GM23338 (cell line): ENCODE results near the gene TNS4. TPM values are rescaled to one million over a fixed set of nuclear protein-coding genes. Genes with fewer than 3 reads are reported as not detected.

Experiments used
- ATAC-seq: fragments of 200-7000 bp; cut with Tn5 transposase; 3 replicates; pipeline ENCODE4 v1.9.1; 2020
- DNase-seq: peaks from one replicate; pipeline ENCODE4 v3.0.0-alpha.2; 2015; ENCODE audit warnings: low spot score
- H2AFZ ChIP-seq: fragments of 200-600 bp; sonication (generic); 2 replicates; pipeline ENCODE4 v1.8.0; 2016; ENCODE audit warnings: antibody characterized with exemption, mild to moderate bottlenecking, moderate library complexity
- H3F3A ChIP-seq: fragments of 200-600 bp; sonication (generic); replicated peaks from 2 replicates; pipeline ENCODE4 v1.8.0; 2017; ENCODE audit warnings: antibody characterized with exemption, mixed run types, low read depth
- H3K27ac ChIP-seq: fragments of 200-600 bp; sonication (generic); 2 replicates; pipeline ENCODE4 v1.6.1; 2016; ENCODE audit warnings: low read depth
- H3K27me3 ChIP-seq: fragments of 200-600 bp; sonication (generic); 2 replicates; pipeline ENCODE4 v1.8.0; 2016; ENCODE audit warnings: mild to moderate bottlenecking, mixed run types, moderate library complexity; ENCODE audit not compliant: insufficient read depth
- H3K36me3 ChIP-seq: fragments of 200-600 bp; sonication (generic); 2 replicates; pipeline ENCODE4 v1.8.0; 2016; ENCODE audit warnings: mild to moderate bottlenecking; ENCODE audit not compliant: insufficient read depth
- H3K4me1 ChIP-seq: fragments of 200-600 bp; sonication (generic); 2 replicates; pipeline ENCODE4 v1.8.0; 2016; ENCODE audit warnings: mild to moderate bottlenecking, moderate library complexity; ENCODE audit not compliant: insufficient read depth
- H3K4me2 ChIP-seq: fragments of 200-600 bp; sonication (generic); 2 replicates; pipeline ENCODE4 v1.7.1; 2017; ENCODE audit warnings: mixed run types
- H3K4me3 ChIP-seq: fragments of 200-600 bp; sonication (generic); 2 replicates; pipeline ENCODE4 v1.6.1; 2016; ENCODE audit warnings: mixed run types
- H3K79me2 ChIP-seq: fragments of 200-600 bp; sonication (generic); replicated peaks from 2 replicates; pipeline ENCODE4 v1.8.0; 2017; ENCODE audit warnings: mild to moderate bottlenecking; ENCODE audit not compliant: insufficient read depth
- H3K9me2 ChIP-seq: fragments of 200-600 bp; sonication (generic); 2 replicates; pipeline ENCODE4 v1.8.0; 2017; ENCODE audit not compliant: insufficient read depth
- H4K20me1 ChIP-seq: fragments of 200-600 bp; sonication (generic); replicated peaks from 2 replicates; pipeline ENCODE4 v1.8.0; 2017; ENCODE audit warnings: mild to moderate bottlenecking; ENCODE audit not compliant: insufficient read depth
- H3K27ac Mint-ChIP-seq: 2 replicates; pipeline ENCODE4 v1.8.0; 2020; ENCODE audit warnings: inconsistent platforms, mild to moderate bottlenecking, moderate library complexity, mixed read lengths
- H3K27me3 Mint-ChIP-seq: 3 replicates; pipeline ENCODE4 v1.8.0; 2022; ENCODE audit warnings: low read depth, mild to moderate bottlenecking, moderate library complexity, mixed read lengths, inconsistent platforms; ENCODE audit not compliant: insufficient read depth, poor library complexity
- H3K36me3 Mint-ChIP-seq: 3 replicates; pipeline ENCODE4 v1.8.0; 2021; ENCODE audit warnings: low read depth, mild to moderate bottlenecking, inconsistent platforms, moderate library complexity, mixed read lengths
- H3K4me1 Mint-ChIP-seq: 3 replicates; pipeline ENCODE4 v1.8.0; 2020; ENCODE audit warnings: mild to moderate bottlenecking, inconsistent platforms, mixed read lengths
- H3K4me3 Mint-ChIP-seq: 3 replicates; pipeline ENCODE4 v1.8.0; 2021; ENCODE audit warnings: moderate library complexity, mild to moderate bottlenecking, inconsistent platforms, mixed read lengths
- H3K9me3 Mint-ChIP-seq: 3 replicates; pipeline ENCODE4 v1.8.0; 2020; ENCODE audit warnings: moderate library complexity, mild to moderate bottlenecking, inconsistent platforms, mixed read lengths
- EZH2phosphoT487 ChIP-seq: fragments of 200-600 bp; sonication (generic); IDR thresholded peaks from one replicate; pipeline ENCODE4 v1.8.1; 2018; ENCODE audit warnings: antibody characterized with exemption; ENCODE audit not compliant: unreplicated experiment
- JUNB ChIP-seq: IDR thresholded peaks from one replicate; pipeline ENCODE4 v1.6.1; 2016; ENCODE audit warnings: antibody characterized with exemption; ENCODE audit not compliant: unreplicated experiment
- ZNF114 ChIP-seq: fragments of 250-450 bp; sonication (Bioruptor Pico); IDR thresholded peaks from 2 replicates; pipeline ENCODE4 v1.5.0; 2020; ENCODE audit warnings: mild to moderate bottlenecking, moderate library complexity
- polyA plus RNA-seq: library from polyadenylated mRNA; unstranded; fragments of >200 nt; fragmentation: Nextera tagmentation; extraction: Ambion mirVana; gene quantifications from 2 replicates; pipeline ENCODE4 v1.2.1, GENCODE V29; 2016
- total RNA-seq: library from RNA; depleted of rRNA; stranded (reverse); fragments of >200 nt; shearing (Covaris generic); gene quantifications from 2 replicates; pipeline ENCODE4 v1.2.3, GENCODE V29; 2014
- TF ChIP-seq, protein P1 (sequence below): fragments of 250-450 bp; sonication (Bioruptor Pico); IDR thresholded peaks from 2 replicates; pipeline ENCODE4 v1.5.0; 2020; ENCODE audit warnings: mild to moderate bottlenecking, moderate library complexity
- TF ChIP-seq, protein P2 (sequence below): IDR thresholded peaks from 2 replicates; pipeline ENCODE4 v1.6.1; 2016; ENCODE audit warnings: antibody characterized with exemption
- TF ChIP-seq, protein P3 (sequence below): IDR thresholded peaks from one replicate; pipeline ENCODE4 v1.6.1; 2018; ENCODE audit warnings: antibody characterized with exemption; ENCODE audit not compliant: unreplicated experiment
- TF ChIP-seq, protein P4 (sequence below), 2 experiments: fragments of 200-600 bp in 1 of 2; sonication (generic) in 1 of 2; conservative IDR thresholded peaks; 2 replicates each; pipeline versions ENCODE4 v1.5.1 to v1.6.1; 2016 to 2017; ENCODE audit warnings: antibody characterized with exemption in 2 of 2, low read depth in 2 of 2, mild to moderate bottlenecking in 2 of 2, moderate library complexity in 1 of 2

Gene TNS4
- total and polyA plus RNA-seq, 2 experiments from 2014 or later, result 0.31 to 4.9 TPM

DNA sequence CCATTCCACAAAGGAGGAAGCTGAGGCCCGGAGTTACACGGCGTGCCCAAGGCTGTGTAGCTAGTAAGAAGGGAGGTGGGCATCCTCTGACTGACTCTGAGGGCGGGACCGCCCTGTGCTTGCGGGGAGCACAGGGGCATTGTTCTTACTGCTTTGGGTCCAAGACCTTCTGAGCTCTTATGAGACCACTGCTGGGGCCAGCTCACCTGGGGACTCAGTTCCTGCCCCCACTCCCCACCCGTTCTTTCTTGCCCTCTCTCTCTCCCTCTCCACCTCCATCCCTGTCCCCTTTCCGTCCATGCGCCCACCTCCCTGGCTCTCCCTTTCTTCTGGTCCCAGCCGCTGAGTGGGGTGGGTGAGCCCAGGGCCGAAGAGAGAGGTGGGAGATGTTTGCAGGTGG is 44.2 kb upstream of the TNS4 start (continued):
- TF ChIP-seq, protein P1, sequence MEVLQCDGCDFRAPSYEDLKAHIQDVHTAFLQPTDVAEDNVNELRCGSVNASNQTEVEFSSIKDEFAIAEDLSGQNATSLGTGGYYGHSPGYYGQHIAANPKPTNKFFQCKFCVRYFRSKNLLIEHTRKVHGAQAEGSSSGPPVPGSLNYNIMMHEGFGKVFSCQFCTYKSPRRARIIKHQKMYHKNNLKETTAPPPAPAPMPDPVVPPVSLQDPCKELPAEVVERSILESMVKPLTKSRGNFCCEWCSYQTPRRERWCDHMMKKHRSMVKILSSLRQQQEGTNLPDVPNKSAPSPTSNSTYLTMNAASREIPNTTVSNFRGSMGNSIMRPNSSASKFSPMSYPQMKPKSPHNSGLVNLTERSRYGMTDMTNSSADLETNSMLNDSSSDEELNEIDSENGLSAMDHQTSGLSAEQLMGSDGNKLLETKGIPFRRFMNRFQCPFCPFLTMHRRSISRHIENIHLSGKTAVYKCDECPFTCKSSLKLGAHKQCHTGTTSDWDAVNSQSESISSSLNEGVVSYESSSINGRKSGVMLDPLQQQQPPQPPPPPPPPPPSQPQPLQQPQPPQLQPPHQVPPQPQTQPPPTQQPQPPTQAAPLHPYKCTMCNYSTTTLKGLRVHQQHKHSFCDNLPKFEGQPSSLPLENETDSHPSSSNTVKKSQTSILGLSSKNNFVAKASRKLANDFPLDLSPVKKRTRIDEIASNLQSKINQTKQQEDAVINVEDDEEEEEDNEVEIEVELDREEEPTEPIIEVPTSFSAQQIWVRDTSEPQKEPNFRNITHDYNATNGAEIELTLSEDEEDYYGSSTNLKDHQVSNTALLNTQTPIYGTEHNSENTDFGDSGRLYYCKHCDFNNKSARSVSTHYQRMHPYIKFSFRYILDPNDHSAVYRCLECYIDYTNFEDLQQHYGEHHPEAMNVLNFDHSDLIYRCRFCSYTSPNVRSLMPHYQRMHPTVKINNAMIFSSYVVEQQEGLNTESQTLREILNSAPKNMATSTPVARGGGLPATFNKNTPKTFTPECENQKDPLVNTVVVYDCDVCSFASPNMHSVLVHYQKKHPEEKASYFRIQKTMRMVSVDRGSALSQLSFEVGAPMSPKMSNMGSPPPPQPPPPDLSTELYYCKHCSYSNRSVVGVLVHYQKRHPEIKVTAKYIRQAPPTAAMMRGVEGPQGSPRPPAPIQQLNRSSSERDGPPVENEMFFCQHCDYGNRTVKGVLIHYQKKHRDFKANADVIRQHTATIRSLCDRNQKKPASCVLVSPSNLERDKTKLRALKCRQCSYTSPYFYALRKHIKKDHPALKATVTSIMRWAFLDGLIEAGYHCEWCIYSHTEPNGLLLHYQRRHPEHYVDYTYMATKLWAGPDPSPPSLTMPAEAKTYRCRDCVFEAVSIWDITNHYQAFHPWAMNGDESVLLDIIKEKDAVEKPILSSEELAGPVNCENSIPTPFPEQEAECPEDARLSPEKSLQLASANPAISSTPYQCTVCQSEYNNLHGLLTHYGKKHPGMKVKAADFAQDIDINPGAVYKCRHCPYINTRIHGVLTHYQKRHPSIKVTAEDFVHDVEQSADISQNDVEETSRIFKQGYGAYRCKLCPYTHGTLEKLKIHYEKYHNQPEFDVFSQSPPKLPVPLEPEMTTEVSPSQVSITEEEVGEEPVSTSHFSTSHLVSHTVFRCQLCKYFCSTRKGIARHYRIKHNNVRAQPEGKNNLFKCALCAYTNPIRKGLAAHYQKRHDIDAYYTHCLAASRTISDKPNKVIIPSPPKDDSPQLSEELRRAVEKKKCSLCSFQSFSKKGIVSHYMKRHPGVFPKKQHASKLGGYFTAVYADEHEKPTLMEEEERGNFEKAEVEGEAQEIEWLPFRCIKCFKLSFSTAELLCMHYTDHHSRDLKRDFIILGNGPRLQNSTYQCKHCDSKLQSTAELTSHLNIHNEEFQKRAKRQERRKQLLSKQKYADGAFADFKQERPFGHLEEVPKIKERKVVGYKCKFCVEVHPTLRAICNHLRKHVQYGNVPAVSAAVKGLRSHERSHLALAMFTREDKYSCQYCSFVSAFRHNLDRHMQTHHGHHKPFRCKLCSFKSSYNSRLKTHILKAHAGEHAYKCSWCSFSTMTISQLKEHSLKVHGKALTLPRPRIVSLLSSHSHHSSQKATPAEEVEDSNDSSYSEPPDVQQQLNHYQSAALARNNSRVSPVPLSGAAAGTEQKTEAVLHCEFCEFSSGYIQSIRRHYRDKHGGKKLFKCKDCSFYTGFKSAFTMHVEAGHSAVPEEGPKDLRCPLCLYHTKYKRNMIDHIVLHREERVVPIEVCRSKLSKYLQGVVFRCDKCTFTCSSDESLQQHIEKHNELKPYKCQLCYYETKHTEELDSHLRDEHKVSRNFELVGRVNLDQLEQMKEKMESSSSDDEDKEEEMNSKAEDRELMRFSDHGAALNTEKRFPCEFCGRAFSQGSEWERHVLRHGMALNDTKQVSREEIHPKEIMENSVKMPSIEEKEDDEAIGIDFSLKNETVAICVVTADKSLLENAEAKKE, result no peak
- TF ChIP-seq ZNF114 (CRISPR knock-in tag), result no peak
- TF ChIP-seq, protein P2, sequence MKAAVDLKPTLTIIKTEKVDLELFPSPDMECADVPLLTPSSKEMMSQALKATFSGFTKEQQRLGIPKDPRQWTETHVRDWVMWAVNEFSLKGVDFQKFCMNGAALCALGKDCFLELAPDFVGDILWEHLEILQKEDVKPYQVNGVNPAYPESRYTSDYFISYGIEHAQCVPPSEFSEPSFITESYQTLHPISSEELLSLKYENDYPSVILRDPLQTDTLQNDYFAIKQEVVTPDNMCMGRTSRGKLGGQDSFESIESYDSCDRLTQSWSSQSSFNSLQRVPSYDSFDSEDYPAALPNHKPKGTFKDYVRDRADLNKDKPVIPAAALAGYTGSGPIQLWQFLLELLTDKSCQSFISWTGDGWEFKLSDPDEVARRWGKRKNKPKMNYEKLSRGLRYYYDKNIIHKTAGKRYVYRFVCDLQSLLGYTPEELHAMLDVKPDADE, result no peak
- TF ChIP-seq EZH2phosphoT487, result no peak

DNA sequence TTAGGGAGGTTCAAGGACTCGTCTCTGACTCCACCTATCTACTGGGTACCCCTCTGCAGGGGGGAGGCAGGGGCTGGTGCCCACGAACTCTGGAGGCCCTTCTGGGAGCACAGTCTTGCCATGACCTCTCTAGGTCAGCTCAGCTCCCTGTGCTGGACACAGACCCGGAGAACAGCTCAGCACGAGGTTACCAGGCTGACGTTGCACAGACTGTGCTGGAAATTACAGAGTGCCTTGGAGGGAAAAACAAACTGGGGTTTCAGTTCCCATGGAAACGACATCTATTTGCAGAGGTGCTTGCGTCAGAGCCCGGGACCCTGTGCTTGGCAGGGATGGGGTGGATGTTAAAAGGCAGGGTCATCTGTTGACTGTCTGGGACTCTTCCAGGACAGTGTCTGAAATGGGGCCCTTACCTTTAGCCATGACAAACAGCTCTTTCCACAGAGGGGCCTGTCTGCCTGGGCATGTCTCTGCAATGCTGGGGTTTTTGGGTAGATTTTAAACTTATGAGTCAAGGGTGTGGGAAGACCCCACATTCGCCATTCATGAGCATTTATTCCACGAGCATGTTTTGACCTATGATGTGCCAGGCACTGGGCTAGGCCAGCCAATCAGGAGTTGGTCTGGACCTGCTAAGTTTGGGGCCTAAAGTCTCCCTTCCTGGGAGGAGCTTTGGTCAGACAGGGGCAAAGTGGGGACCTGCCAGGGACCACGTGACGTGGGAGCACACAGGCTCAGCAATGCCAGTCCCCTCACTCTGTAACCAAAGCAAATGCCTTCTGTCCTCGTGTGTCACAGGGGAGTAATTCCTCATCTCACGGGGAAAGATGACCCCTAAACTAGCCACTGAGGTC is 41.4 kb upstream of the TNS4 start:
- Histone ChIP-seq H3K27ac (no peak overlapping the region), H3K4me3 (no peak overlapping the region), H3K36me3 (no peaks in the 10 kb centered on the region), H3K27me3 (no peaks in the 10 kb centered on the region), H3F3A (no peaks in the 10 kb centered on the region), H2AFZ (no peak overlapping the region; the same call in 1 of the 2 replicates), H4K20me1 (no peaks in the 10 kb centered on the region), H3K79me2 (no peaks in the 10 kb centered on the region), H3K9me2 (no peaks in the 10 kb centered on the region), H3K4me2 (no peak overlapping the region), H3K4me1 (peaks cover 4% of the 10 kb centered on the region)
- Mint-ChIP-seq H3K4me1 (peaks cover 20% of the 10 kb centered on the region), H3K27ac (no peak overlapping the region), H3K9me3 (no peaks in the 10 kb centered on the region), H3K36me3 (no peaks in the 10 kb centered on the region), H3K27me3 (peaks cover 6% of the 10 kb centered on the region), H3K4me3 (no peak overlapping the region; the same call in 2 of the 3 replicates)
- no peak for ATAC-seq
- TF ChIP-seq ZNF114 (CRISPR knock-in tag) (no peak), JUNB (no peak), EZH2phosphoT487 (no peak)
- TF ChIP-seq, protein P3, sequence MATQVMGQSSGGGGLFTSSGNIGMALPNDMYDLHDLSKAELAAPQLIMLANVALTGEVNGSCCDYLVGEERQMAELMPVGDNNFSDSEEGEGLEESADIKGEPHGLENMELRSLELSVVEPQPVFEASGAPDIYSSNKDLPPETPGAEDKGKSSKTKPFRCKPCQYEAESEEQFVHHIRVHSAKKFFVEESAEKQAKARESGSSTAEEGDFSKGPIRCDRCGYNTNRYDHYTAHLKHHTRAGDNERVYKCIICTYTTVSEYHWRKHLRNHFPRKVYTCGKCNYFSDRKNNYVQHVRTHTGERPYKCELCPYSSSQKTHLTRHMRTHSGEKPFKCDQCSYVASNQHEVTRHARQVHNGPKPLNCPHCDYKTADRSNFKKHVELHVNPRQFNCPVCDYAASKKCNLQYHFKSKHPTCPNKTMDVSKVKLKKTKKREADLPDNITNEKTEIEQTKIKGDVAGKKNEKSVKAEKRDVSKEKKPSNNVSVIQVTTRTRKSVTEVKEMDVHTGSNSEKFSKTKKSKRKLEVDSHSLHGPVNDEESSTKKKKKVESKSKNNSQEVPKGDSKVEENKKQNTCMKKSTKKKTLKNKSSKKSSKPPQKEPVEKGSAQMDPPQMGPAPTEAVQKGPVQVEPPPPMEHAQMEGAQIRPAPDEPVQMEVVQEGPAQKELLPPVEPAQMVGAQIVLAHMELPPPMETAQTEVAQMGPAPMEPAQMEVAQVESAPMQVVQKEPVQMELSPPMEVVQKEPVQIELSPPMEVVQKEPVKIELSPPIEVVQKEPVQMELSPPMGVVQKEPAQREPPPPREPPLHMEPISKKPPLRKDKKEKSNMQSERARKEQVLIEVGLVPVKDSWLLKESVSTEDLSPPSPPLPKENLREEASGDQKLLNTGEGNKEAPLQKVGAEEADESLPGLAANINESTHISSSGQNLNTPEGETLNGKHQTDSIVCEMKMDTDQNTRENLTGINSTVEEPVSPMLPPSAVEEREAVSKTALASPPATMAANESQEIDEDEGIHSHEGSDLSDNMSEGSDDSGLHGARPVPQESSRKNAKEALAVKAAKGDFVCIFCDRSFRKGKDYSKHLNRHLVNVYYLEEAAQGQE, result no peak
- TF ChIP-seq, protein P4, sequence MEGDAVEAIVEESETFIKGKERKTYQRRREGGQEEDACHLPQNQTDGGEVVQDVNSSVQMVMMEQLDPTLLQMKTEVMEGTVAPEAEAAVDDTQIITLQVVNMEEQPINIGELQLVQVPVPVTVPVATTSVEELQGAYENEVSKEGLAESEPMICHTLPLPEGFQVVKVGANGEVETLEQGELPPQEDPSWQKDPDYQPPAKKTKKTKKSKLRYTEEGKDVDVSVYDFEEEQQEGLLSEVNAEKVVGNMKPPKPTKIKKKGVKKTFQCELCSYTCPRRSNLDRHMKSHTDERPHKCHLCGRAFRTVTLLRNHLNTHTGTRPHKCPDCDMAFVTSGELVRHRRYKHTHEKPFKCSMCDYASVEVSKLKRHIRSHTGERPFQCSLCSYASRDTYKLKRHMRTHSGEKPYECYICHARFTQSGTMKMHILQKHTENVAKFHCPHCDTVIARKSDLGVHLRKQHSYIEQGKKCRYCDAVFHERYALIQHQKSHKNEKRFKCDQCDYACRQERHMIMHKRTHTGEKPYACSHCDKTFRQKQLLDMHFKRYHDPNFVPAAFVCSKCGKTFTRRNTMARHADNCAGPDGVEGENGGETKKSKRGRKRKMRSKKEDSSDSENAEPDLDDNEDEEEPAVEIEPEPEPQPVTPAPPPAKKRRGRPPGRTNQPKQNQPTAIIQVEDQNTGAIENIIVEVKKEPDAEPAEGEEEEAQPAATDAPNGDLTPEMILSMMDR (conservative IDR thresholded peaks at IDR 0.05; ENCODE audit: low read depth in 2 of 2), result no peak
- TF ChIP-seq, protein P2, result no peak
- DNase-seq, result no peak
